ENCODE results near the gene KRT222.
A peak's percentile ranks its signal among the peaks of the same experiment; 100 is the strongest.

KRT222 gene

DNA sequence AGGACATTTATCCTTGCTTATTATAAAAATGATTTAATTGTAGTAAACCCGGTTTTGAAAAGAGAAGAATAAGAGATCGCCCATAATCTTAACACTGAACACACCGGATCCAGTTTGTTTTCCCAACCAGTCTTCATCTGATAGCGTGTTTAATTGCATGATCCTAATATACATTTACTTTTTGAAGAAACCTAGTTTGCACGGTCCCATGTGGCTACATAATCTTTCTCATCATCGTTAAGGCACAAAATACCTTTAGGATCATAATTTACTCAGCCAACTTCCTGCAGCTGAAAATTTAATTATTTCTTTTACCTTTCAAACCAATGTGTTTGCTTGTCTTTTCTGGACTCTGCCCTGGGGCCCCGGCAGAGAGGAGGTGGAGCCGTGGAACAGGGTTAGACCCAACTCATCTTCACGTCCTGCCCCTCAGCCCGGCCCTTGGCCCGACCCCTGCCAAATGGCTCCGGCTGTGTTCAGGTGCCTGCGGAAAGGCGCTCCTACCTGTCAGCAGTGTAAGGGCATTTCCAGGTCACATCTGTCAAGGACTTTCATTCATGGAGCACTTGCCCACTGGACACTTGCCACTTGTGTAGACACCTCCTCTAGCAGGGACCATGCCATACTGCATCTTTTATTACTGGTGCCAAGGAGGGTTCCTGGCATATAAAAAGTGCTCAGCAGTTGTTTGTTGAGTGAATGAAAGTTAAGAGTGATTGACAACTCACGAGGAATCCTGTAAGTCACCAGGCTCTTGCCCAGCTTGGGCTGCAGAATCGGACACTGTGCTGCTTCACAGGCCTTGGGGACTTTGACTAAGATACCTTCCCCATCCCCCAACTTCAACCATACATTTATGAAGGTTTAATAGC is 46.0 kb downstream of the KRT222 start:
- DNase-seq (ENCODE audit: low read depth): no peak
- no peak overlapping the region for H3K4me3 ChIP-seq (ENCODE audit: low read depth, low read length)

DNA sequence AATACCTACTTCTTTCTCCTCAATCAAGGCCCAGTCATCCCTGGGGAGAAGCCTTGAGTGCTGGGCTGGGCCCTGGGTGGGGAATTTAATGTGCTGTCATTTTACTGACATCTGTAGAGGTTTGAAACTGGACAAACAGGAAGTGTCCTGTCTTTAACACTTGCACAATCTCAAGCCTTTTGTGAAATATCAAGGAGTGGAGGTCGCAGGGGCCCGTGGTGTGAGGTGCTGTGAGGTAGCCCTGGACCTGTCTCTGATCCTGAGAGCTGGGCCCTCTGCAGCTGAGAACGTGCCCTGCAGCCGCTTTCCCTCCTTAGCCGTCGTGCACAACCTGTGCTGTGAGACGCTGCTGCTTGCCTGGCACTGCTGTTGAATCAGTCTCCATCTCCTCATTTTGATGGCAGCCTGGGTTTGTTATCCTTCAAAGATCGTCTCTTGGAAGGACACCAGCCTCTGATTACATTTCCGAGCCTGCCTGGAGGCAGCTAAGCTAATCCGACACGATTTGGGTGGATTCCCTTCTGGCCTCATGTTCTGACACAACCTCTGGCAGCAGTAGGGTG is 47.2 kb downstream of the KRT222 start:
- DNase-seq (ENCODE audit: low read depth): no peak
- H3K4me3 ChIP-seq (ENCODE audit: low read depth, low read length): no peak overlapping the region

DNA sequence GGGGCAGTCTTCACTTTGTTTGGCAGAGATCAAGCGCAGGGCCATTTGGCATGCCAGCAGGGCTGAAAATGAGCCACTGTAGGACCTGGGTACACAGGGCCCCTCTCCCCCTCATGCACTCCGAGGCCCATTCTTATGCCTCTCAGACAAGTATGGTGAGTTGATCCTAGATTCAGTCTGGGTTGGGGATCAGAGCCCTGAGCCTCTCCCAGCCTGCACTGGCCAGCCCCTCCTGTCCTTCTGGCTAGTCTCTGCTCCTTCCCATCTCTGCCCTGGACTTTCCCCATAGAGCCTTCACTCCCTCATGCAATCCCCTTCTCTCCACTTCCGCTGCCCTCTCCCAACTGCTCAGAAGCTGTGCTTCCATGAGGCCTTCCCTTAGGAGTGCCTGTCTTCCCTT is 48.4 kb downstream of the KRT222 start:
- DNase-seq (ENCODE audit: low read depth): no peak
- no peak overlapping the region for H3K4me3 ChIP-seq (ENCODE audit: low read depth, low read length)

DNA sequence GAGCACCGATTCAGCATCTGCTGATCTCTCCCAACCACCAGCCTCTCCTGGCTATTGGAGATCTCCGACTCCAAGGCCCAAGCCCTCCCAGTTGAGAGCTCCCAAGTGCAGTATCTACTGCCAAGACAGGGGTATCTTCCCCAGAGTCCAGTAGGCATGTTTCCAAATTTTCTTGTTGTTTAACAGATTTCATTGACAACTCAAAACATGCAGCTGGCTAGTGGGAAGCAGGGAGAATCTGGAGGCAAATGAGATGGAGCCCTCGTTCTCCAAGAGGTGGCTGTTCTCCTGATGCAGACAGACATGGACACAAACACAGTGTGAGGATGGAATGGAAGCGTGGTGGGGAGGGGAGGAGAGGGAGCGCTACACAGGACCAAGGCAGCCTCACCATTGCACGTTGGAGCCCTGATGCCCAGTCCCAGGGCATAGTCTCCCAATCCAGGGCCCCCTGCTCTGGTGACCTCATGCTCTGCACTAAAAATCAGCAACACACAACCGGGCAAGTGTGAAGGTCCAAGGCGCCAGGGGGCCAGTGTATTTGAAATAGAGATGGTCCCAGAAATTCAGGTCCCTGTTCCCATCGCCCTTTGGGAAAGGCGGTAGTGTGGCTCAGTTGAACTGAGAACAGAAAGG is 49.0 kb downstream of the KRT222 start:
- H3K4me3 ChIP-seq (ENCODE audit: low read depth, low read length): no peak overlapping the region
- no peak for DNase-seq (ENCODE audit: low read depth)

DNA sequence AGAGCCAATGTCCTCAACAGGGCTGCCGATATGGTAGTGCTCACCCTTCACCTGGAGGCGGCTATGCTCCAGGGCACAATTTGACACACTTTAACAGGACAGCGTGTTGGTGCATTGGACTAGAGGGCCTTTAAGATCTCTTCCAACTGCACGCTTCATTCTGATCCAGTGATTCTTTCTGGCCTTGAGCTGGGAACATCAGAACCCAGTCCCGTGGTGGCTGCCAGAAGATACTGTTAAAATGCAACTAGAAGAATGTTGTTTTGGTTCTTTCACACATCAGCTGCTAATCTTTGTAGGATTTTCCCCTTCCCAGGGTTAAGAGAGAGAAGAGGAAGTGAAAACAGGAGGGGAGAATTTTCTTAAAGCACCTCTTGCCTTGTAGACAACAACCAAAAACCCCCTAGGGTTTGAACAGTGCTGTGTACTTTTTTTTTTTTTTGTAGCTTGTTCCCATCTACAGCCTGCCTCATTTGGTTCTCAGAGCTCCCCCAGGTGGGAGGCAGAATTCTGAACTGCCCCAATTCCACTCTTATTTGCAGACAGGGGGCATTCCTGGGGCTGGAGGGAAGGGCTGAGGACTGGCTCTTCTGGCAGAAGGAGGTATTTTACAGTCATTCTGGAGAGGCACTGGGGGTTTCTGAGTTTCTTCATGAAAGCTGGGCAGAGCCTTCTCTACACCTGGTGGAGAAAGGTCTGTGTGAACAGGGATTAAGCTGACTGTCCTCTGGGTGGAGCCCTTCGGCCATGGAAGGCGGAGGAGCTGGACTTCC is 49.7 kb downstream of the KRT222 start:
- DNase-seq (ENCODE audit: low read depth): peak; percentile 4
- no peak overlapping the region for H3K4me3 ChIP-seq (ENCODE audit: low read depth, low read length)

DNA sequence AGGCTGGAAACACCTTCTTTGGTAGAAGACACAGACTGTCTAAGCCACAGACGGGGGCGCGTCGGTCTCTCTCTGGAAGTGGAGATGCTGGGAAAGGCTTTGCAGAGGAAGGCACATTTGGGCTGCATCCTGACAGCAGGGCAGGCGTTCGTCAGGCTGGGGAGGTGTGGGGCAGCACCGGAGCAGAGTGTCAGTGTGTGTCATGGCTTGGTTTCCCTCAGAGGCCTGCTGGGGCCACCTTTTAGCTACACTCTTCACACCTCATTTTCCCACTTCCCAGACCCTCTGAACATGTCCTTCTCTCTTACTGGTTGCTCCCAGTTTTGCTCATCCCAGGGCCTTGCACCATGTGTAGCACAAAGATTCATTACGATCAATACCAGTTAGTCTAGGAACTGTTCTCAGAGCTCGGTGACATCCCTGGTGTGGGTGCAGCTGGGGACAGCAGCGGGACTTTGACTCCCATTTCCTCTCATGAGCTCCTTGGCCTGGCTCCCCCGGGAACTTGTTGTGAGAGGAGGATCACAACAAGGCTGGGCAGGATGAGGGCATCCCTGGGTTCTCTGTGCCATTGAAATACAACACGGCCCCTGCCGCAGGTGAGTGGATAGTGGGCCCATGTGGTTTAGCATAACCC is 50.4 kb downstream of the KRT222 start:
- no peak overlapping the region for H3K4me3 ChIP-seq (ENCODE audit: low read depth, low read length)
- DNase-seq (ENCODE audit: low read depth): no peak

DNA sequence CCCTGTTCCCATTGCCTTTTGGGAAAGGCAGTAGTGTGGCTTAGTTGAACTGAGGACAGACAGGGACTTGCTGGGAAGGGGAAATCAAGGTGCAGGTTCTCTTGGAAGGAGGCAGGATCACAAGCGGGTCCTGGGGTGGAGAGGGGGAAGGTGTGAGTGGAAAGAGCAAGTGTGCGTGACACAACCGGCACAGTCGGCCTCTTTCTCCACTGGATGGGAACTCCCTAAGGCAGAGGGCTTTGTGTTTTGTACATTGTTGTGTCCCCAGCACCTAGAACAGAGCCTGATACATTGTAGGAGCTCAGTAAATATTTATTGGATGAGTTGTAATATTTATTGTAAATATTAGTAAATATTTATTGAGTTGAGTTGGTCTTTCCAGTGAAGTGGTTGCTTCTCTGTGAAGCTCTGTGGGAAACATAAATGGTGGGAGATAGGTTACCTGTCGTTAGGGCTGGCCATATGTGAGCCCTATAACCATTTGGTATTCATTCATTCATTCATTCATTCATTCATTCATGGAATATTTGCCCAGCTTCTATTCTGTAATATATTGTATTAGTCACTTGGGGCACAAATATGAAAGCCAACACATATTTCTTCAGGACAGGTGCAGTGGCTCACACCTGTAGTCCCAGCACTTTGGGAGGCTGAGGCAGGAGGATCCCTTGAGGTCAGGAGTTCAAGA is 51.4 kb downstream of the KRT222 start:
- no peak overlapping the region for H3K4me3 ChIP-seq (ENCODE audit: low read depth, low read length)
- DNase-seq (ENCODE audit: low read depth): no peak

DNA sequence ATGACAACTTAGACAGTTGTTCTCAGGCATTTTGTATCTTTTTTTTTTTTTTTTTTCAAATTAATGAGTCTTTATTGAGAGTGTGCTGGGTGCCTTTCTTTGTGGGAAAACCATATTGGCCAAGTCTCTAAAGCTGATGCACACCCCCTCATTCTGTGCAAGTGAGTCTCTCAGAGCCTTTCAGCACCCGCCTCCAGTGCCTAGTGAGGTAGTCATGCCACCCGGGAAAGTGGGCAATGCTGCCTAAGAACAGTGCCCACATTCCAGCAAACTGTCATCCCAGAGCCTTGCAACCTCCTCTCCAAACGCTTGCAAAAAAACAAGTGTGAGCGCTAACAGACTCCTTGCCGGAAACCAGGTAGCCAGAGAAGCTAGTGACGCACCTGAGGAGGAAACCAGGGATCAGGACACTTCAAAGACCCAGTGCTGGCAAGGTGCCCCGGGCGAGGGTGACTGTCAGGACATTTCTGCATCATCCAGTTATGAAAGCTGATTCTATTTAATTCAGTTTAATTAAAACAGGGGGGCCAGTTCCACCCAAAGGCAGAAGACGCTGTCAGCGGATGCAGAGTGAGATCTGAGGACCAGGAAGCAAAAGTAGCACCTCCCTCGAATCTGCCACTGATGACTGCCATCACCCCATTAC is 52.3 kb downstream of the KRT222 start:
- no peak overlapping the region for H3K4me3 ChIP-seq (ENCODE audit: low read depth, low read length)
- DNase-seq (ENCODE audit: low read depth): no peak

DNA sequence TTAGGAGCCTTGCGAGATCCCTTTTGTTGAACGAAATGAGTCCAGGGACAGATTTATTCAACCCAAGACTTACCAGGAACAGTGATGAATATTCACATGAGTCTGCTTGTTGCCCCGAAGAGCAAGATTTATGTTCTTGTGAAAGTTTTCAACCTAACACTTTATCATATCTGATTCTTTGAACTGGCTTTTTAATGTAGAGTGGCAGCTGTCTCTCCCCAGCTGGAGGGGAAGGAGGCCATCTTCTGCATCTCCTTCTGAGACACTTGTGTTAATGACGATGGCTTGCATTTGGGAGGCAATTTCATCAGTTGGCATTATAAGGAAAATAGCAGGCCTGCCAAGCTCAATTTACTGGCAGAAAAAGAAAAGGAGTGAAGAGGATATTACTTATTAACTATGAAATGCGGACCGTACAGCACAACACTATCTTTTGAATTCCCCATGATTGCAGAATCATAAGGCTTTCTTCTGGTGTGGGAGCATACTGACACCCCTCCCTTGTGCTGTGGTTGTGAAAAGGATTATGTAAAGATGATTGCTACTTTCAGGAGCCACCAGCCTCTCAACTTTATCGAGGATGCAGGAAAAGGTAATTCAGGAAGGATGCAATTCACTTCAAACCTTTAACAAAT is 53.0 kb downstream of the KRT222 start:
- no peak for DNase-seq (ENCODE audit: low read depth)
- H3K4me3 ChIP-seq (ENCODE audit: low read depth, low read length): no peak overlapping the region

DNA sequence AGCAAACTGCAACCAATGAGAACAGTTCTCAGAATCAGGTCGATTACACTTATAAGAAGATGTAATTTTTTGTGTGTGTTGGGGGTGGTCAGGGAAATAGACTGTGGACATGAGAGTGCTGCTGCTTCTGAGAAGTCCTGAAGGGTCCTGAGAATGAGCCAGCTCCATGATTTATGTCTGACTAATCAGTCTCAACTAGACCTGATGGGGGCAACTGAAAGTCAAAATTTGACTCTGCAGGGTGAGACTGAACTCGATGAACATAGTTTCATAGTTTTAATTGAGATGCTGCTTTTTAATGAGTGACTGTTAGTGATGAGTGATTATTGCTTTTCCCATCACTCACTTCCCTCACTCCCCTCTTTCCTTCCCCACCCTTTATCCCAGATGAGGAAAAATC is 54.6 kb downstream of the KRT222 start:
- DNase-seq (ENCODE audit: low read depth): no peak
- H3K4me3 ChIP-seq (ENCODE audit: low read depth, low read length): no peak overlapping the region

DNA sequence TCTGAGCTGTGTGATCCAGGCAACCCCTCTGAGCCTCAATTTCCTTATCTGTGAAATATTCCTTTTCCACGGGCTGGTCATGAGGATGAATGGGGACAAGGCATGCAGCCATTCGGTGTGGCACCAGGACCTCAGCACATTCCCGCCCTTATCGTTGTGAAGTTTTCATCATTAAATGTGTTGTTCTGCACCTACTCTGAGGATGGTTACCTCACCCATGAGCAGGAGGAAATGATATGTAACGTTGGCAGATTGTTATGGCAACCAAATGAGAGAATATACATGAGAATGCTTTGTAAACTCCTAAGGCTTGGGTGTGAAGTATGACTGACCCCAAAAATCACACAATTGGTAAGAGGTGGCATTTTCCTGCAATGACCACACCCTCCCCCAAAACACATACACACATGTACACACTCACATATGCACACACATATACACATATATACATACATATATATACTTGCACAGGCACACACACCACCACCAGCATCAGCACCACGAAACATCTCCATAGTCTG is 56.9 kb downstream of the KRT222 start:
- no peak overlapping the region for H3K4me3 ChIP-seq (ENCODE audit: low read depth, low read length)
- no peak for DNase-seq (ENCODE audit: low read depth)

DNA sequence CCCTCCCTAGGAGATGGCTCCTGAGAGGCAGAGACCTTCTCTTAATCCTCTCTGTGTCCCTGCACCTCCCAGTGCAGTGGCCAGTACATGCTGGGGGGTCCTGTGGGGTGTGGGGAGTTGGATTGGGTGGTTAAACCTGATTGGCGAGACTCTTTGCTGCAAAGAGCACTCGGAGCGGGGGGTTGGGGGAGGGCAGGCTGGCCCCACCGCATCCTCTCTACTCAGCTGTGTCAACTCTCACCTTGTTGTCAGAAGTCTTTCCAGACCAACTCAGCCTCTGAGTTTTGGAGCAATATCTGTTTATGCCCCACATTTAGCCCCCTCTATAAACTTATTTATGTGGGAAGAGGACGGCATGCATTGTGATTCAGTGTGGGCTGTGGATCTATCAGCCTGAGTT is 57.3 kb downstream of the KRT222 start:
- no peak overlapping the region for H3K4me3 ChIP-seq (ENCODE audit: low read depth, low read length)
- no peak for DNase-seq (ENCODE audit: low read depth)

DNA sequence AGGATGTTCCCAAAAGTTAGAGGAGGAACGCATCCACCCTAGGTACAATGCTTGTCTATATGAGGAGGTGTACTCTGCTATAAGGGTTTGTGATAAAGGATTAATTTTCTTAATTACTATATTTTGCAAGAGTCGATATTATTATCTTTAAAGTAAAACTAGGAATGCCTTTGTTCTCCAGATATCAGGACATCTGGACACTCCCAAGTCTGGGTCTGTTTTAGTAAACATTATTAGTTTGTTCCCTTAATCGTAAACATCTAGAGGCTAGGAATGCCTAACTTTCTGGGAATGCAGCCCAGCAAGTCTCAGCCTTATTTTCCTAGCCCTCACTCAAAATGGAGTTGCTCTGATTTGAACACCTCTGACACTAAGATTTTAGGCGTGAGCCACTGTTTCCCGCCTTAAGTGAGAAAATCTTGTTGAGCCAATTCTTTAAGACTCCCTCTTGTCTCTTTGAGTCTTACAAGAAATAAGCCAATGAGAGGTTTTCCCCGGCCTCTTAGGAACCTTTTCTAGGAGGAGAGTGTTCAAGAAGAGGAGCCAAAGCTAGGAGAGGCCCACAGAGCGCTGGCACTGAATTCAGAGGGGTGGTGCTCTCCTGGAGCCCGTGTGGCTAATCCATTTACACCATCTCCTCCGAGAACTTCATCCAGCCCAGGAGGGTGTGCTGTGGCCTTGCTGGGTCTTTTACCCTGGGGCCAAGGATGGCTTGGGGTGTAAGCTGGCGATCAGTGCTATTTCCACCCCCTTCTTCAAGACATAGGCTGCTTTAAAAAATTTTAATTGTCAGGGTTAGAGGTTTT is 58.2 kb downstream of the KRT222 start:
- no peak for DNase-seq (ENCODE audit: low read depth)
- H3K4me3 ChIP-seq (ENCODE audit: low read depth, low read length): no peak overlapping the region

DNA sequence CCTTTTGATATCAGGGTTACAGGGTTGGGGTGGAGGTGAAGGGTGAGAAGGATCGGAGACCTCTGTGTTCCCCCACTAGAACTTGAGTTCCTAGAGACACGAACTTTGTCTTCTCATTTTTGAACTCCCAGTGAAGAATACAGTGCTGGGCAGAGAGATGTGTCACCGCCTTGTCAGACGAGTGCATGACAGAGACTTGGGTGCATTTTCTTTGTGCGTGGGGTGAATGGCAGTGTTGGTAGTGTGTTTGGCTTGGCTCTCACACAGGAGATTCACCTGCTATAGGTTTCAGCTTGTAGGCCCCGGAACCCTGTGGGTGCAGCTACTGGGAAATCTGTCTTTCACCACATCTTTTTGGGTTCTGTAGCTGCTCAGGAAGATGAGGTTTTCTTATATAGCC is 59.7 kb downstream of the KRT222 start:
- no peak for DNase-seq (ENCODE audit: low read depth)
- no peak overlapping the region for H3K4me3 ChIP-seq (ENCODE audit: low read depth, low read length)
